Gastrocnemius medialis (tissue), 4 donors: ENCODE results near the gene TXLNB. TPM values are rescaled to one million over a fixed set of nuclear protein-coding genes. Genes with fewer than 3 reads are reported as not detected.

Experiments used
- ATAC-seq, 2 donors: fragments of 150-250 bp; one replicate each; pipeline ENCODE4 v1.9.1; 2016
- DNase-seq, 2 donors: peaks; one replicate each; pipeline ENCODE4 v3.0.0-alpha.2; 2019
- H3K27ac ChIP-seq, 4 donors: fragments of 200-600 bp; sonication (generic); 1 replicate in 1 of 4; 2 replicates in 3 of 4; pipeline ENCODE4 v1.5.1; 2016 to 2018; ENCODE audit warnings: mild to moderate bottlenecking in 2 of 4, moderate library complexity in 1 of 4
- H3K27me3 ChIP-seq, 3 donors: fragments of 200-600 bp; sonication (generic) in 2 of 3; 1 replicate in 1 of 3; 2 replicates in 2 of 3; pipeline versions ENCODE4 v1.5.1 to v1.6.0; 2016 to 2019; ENCODE audit warnings: mild to moderate bottlenecking in 1 of 3, moderate library complexity in 1 of 3
- H3K36me3 ChIP-seq, 2 donors: fragments of 200-600 bp; sonication (generic) in 1 of 2; one replicate each; pipeline ENCODE4 v1.5.1; 2017 to 2018
- H3K4me1 ChIP-seq, 2 donors: fragments of 200-600 bp; sonication (generic) in 1 of 2; one replicate each; pipeline ENCODE4 v1.5.1; 2016 to 2017; ENCODE audit warnings: mild to moderate bottlenecking in 2 of 2
- H3K4me3 ChIP-seq, 4 donors: fragments of 200-600 bp; sonication (generic) in 3 of 4; 1 replicate in 1 of 4; 2 replicates in 3 of 4; pipeline ENCODE4 v1.5.1; 2016 to 2019; ENCODE audit warnings: mild to moderate bottlenecking in 2 of 4
- H3K9me3 ChIP-seq, 3 donors: fragments of 200-600 bp; sonication (generic) in 2 of 3; 1 replicate in 1 of 3; 2 replicates in 2 of 3; pipeline ENCODE4 v1.5.1; 2016 to 2019
- CTCF ChIP-seq, 5 experiments: fragments of 450-650 bp in 3 of 5; fragments of 200-600 bp in 2 of 5; sonication (generic) in 2 of 5; IDR thresholded peaks in 4 of 5; conservative IDR thresholded peaks in 1 of 5; 1 replicate in 4 of 5; 2 replicates in 1 of 5; pipeline ENCODE4 v1.5.1; 2016 to 2019; ENCODE audit warnings: antibody characterized with exemption in 5 of 5, mild to moderate bottlenecking in 3 of 5, moderate library complexity in 3 of 5
- POLR2A ChIP-seq, 2 donors: fragments of 450-650 bp; IDR thresholded peaks; one replicate each; pipeline ENCODE4 v1.6.1; 2017; ENCODE audit warnings: antibody characterized with exemption in 2 of 2, mild to moderate bottlenecking in 2 of 2, moderate library complexity in 2 of 2
- in situ Hi-C, 4 donors: fragments of 200-750 bp; cut with MboI; loops; one replicate each; pipeline versions ENCODE4 v1.15.0 to v1.8.0; 2017; ENCODE audit warnings: low sequenced_read_pairs in 4 of 4
- intact Hi-C: fragments of 100-400 bp; cut with DNase I; formaldehyde crosslinking; loops from one replicate; pipeline ENCODE4 v1.15.1; 2023; ENCODE audit warnings: low total_unique reads
- total RNA-seq, 4 donors: library from RNA; depleted of rRNA; stranded (reverse); fragments of >200 nt; gene quantifications; one replicate each; pipeline versions ENCODE4 v1.1.0 to v1.2.3, GENCODE V29; 2016

TXLNB gene
- total RNA-seq, 4 donors from 2014 or later = 58.3 to 197 (median 124) TPM

- TF ChIP-seq POLR2A (IDR thresholded peaks at IDR 0.05) (no peak), CTCF (IDR thresholded peaks at IDR 0.05 in 4 of 5, conservative IDR thresholded peaks at IDR 0.05 in 1 of 5) (no peak)
- Histone ChIP-seq H3K4me3 (no peak overlapping the region), H3K9me3 (no peaks in the 10 kb centered on the region), H3K4me1 (no peaks in the 10 kb centered on the region), H3K27me3 (no peaks in the 10 kb centered on the region), H3K27ac (no peak overlapping the region), H3K36me3 (no peaks in the 10 kb centered on the region)
- ATAC-seq = no peak
- in situ Hi-C loops (no loop called here), intact Hi-C loops (no loop called here)
- DNase-seq = no peak
Observed at GRCh38 chr6:139308936-139309603, 17.3 kb upstream of the TXLNB start.

- DNase-seq = no peak
- intact Hi-C loops = no loop called here
- ATAC-seq = no peak
- in situ Hi-C loops = no loop called here
- Histone ChIP-seq H3K36me3 (no peaks in the 10 kb centered on the region), H3K4me1 (no peaks in the 10 kb centered on the region), H3K27me3 (no peaks in the 10 kb centered on the region), H3K4me3 (no peak overlapping the region), H3K27ac (no peak overlapping the region), H3K9me3 (no peaks in the 10 kb centered on the region)
- TF ChIP-seq CTCF (IDR thresholded peaks at IDR 0.05 in 4 of 5, conservative IDR thresholded peaks at IDR 0.05 in 1 of 5) (no peak), POLR2A (IDR thresholded peaks at IDR 0.05) (no peak)
Observed at GRCh38 chr6:139308286-139308916, 16.6 kb upstream of the TXLNB start.

DNA sequence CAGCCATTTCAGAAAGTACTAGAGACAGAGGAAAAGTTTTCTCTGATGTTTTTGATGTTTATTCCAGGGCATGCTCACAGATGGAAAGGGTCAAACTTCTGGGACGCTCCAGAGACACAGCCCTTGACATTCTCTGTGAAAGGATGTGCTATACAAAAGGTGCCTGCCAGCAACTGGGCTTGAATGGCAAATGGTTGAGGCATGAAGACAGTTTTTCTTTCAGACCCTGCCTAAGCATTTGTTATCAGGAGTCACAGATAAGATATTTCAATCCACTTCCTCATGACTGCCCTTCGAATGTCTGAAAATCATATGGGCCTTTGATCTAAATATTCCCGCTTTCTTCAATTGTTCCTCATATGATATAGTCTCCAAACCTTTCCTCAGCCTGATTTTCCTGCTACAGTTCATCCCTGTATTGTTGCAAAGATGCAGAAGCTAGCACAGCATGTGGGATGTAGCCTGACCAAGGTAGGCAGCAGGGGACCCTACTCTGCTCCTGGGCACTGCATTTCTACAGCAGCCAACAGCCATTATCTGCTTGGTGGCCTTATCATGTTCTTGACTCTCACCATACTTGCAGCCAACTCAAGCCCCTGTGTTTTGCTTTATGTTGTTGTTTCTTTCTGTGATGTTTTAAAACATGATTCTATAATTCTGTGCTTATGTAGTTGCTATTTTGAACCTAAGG, 14.6 kb upstream of the TXLNB start:
- H3K27me3 ChIP-seq = no peaks in the 10 kb centered on the region
- in situ Hi-C loops = no loop called here

DNA sequence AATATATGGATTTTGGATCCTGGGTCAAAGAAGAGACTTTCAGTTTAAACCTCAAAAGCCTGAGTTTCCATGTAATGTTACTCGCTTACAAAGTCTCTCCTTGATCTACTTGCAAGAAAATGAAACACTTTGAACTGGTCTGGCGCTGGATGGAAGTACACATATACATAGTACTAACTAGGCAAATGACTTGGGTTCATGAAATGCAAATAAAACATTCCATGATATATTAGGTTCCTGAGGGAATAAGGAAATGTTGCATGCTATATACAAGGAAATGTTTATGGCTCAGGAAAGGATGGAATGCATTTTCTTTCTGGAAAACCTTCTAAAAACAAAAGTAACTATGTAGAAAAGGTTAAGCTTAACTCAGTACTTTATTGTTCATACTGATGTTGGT, 11.4 kb upstream of the TXLNB start:
- TF ChIP-seq CTCF (IDR thresholded peaks at IDR 0.05 in 4 of 5, conservative IDR thresholded peaks at IDR 0.05 in 1 of 5) (no peak), POLR2A (IDR thresholded peaks at IDR 0.05) (no peak)
- H3K36me3 ChIP-seq = no peaks in the 10 kb centered on the region
- no peaks in the 10 kb centered on the region for H3K27me3 ChIP-seq
- intact Hi-C loops = no loop called here
- no peak overlapping the region for H3K27ac ChIP-seq
- no peak overlapping the region for H3K4me3 ChIP-seq
- in situ Hi-C loops = no loop called here
- DNase-seq = no peak
- H3K4me1 ChIP-seq = no peaks in the 10 kb centered on the region
- H3K9me3 ChIP-seq = no peaks in the 10 kb centered on the region
- no peak for ATAC-seq

More for the DNA sequence above, 14.6 kb upstream of the TXLNB start:
- Histone ChIP-seq H3K4me1 (no peaks in the 10 kb centered on the region), H3K9me3 (no peaks in the 10 kb centered on the region), H3K36me3 (no peaks in the 10 kb centered on the region), H3K27ac (no peak overlapping the region), H3K4me3 (no peak overlapping the region)
- ATAC-seq (no peak), DNase-seq (no peak)
- TF ChIP-seq CTCF (IDR thresholded peaks at IDR 0.05 in 4 of 5, conservative IDR thresholded peaks at IDR 0.05 in 1 of 5) (no peak), POLR2A (IDR thresholded peaks at IDR 0.05) (no peak)
- intact Hi-C loops = no loop called here
